Sigmoid colon (tissue), 4 donors: Measurements from ENCODE around the gene UPK1A.

ENCODE experiments used
- CTCF ChIP-seq, 4 experiments: fragments of 450-650 bp in 3 of 4; fragments of 200-600 bp in 1 of 4; IDR thresholded peaks; one replicate each; pipeline ENCODE4 v1.5.1; 2016 to 2019; ENCODE audit warnings: antibody characterized with exemption in 4 of 4, mild to moderate bottlenecking in 3 of 4, moderate library complexity in 2 of 4
- POLR2AphosphoS5 ChIP-seq, 4 donors: sonication (generic); formaldehyde crosslinking; IDR thresholded peaks; one replicate each; pipeline ENCODE4 v1.6.1; 2017; ENCODE audit warnings: antibody characterized with exemption in 4 of 4

DNA sequence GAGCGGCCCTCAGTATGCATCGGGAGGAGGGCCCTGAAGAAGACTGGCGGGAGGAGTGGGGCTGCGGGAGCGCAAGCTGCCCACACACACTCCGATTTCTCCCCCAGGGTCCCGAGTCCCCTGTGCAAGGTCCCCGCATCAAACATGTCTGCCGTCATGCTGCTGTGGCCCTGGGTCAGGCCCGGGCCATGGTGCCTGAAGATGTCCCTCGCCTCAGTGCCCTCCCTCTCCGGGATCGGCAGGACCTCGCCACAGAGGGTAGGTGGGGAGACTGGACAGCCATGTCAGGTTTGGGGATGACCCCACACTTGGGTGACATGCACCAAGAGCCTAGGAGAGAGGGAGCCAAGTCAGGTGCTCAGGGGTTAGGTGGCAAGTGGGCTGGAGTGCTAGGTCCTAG, 56.1 kb downstream of the UPK1A start:
- TF ChIP-seq CTCF (IDR thresholded peaks at IDR 0.05) (no peak), POLR2AphosphoS5 (IDR thresholded peaks at IDR 0.05) (no peak)
